GM19035 (cell line): ENCODE results near the gene BSPRY.
A peak's percentile ranks its signal among the peaks of the same experiment; 100 is the strongest.
"Not testable (repeated sequence)": the region's sequence is repeated elsewhere in the genome, so short reads cannot be mapped to it uniquely, and the experiment has no call there.

Source experiments
- ATAC-seq: cut with Tn5 transposase; IDR thresholded peaks from one replicate; pipeline ENCODE4 v1.9.1; 2021; ENCODE audit not compliant: unreplicated experiment

Gene BSPRY

GRCh38 chr9:113390192-113390960, 41.0 kb downstream of the BSPRY start:
- ATAC-seq, result no peak

- ATAC-seq, result no peak
These were observed 42.6 kb downstream of the BSPRY start for GRCh38 chr9:113391917-113392316.

GRCh38 chr9:113393281-113393680, 43.9 kb downstream of the BSPRY start:
- ATAC-seq, result no peak

GRCh38 chr9:113395000-113395861, 45.9 kb downstream of the BSPRY start:
- no peak for ATAC-seq

- ATAC-seq, result no peak
These were observed 47.9 kb downstream of the BSPRY start for GRCh38 chr9:113397203-113397631.

- ATAC-seq, result no peak
These were observed 49.5 kb downstream of the BSPRY start for GRCh38 chr9:113398796-113399195.

GRCh38 chr9:113399646-113400200, 50.4 kb downstream of the BSPRY start:
- ATAC-seq, result no peak

- ATAC-seq, result peak; percentile 99
These were observed 51.9 kb downstream of the BSPRY start, which contains the start of gene ALAD for GRCh38 chr9:113401027-113401792. Gene ALAD, minus strand, starts transcription at chr9:113401284. Its CDS starts 7,725 bp downstream, at chr9:113393559.

GRCh38 chr9:113403646-113404045, 54.3 kb downstream of the BSPRY start:
- ATAC-seq, result no peak

- ATAC-seq, result not testable (repeated sequence)
These were observed 57.0 kb downstream of the BSPRY start for GRCh38 chr9:113406353-113406752.

- peak; percentile 27 for ATAC-seq
These were observed 57.7 kb downstream of the BSPRY start for GRCh38 chr9:113406873-113407511.

GRCh38 chr9:113409481-113409880, 60.1 kb downstream of the BSPRY start:
- no peak for ATAC-seq

GRCh38 chr9:113409883-113410206, 60.5 kb downstream of the BSPRY start:
- ATAC-seq, result peak; percentile 10

GRCh38 chr9:113410207-113410864, 61.0 kb downstream of the BSPRY start, which contains the start of the genes C9orf43 and POLE3:
Gene C9orf43, plus strand, starts transcription at chr9:113410747. Its CDS starts 2,747 bp downstream, at chr9:113413494.
Gene POLE3, minus strand, starts transcription at chr9:113410675. Its CDS starts 382 bp downstream, at chr9:113410293.
- ATAC-seq, result peak; percentile 94

GRCh38 chr9:113416149-113416721, 66.9 kb downstream of the BSPRY start:
- ATAC-seq, result peak; percentile 91

- no peak for ATAC-seq
These were observed 68.0 kb downstream of the BSPRY start for GRCh38 chr9:113417370-113417769.
